SK-N-SH treated with all-trans-retinoic acid at 6 μM for 48 hours (cell line): ENCODE measurements around the gene MLST8.

Experiments
- ATAC-seq: fragments of 200-7000 bp; cut with Tn5 transposase; 3 replicates; pipeline ENCODE4 v1.9.1; 2020; ENCODE audit warnings: mild to moderate bottlenecking, moderate library complexity
- ARNTL ChIP-seq: fragments of 450-650 bp; formaldehyde crosslinking; IDR thresholded peaks from 2 replicates; pipeline ENCODE4 v1.5.0; 2020; ENCODE audit warnings: low read depth, mild to moderate bottlenecking, moderate library complexity, borderline replicate concordance
- BACH2 ChIP-seq: fragments of 250-450 bp; sonication (Bioruptor Pico); IDR thresholded peaks from 2 replicates; pipeline ENCODE4 v1.9.0; 2021; ENCODE audit warnings: mild to moderate bottlenecking, borderline replicate concordance
- ESRRG ChIP-seq: fragments of 250-450 bp; sonication (Bioruptor Pico); IDR thresholded peaks from 2 replicates; pipeline ENCODE4 v1.6.1; 2021; ENCODE audit warnings: mild to moderate bottlenecking
- GLIS3 ChIP-seq: fragments of 250-450 bp; sonication (Bioruptor Pico); IDR thresholded peaks from 2 replicates; pipeline ENCODE4 v1.5.0; 2020; ENCODE audit warnings: mild to moderate bottlenecking, moderate library complexity
- ISL1 ChIP-seq: fragments of 250-450 bp; sonication (Bioruptor Pico); IDR thresholded peaks from 2 replicates; pipeline ENCODE4 v2.1.2; 2022; ENCODE audit warnings: mild to moderate bottlenecking, moderate library complexity
- OSR1 ChIP-seq: fragments of 250-450 bp; sonication (Bioruptor Pico); IDR thresholded peaks from 2 replicates; pipeline ENCODE4 v1.8.0; 2022; ENCODE audit warnings: moderate library complexity, mild to moderate bottlenecking, inconsistent platforms
- PPARA ChIP-seq: fragments of 250-450 bp; sonication (Bioruptor Pico); IDR thresholded peaks from 2 replicates; pipeline ENCODE4 v1.5.0; 2020; ENCODE audit warnings: mild to moderate bottlenecking, borderline replicate concordance
- RARB ChIP-seq: fragments of 250-450 bp; sonication (Bioruptor Pico); IDR thresholded peaks from 2 replicates; pipeline ENCODE4 v1.8.0; 2021; ENCODE audit warnings: mild to moderate bottlenecking, moderate library complexity
- SNAI2 ChIP-seq: fragments of 250-450 bp; sonication (Bioruptor Pico); IDR thresholded peaks from 2 replicates; pipeline ENCODE4 v1.5.0; 2020; ENCODE audit warnings: mild to moderate bottlenecking, moderate library complexity
- TCF4 ChIP-seq: fragments of 250-450 bp; sonication (Bioruptor Pico); IDR thresholded peaks from 2 replicates; pipeline ENCODE4 v1.8.0; 2021; ENCODE audit warnings: mild to moderate bottlenecking, moderate library complexity, borderline replicate concordance
- TOX ChIP-seq: fragments of 250-450 bp; sonication (Bioruptor Pico); IDR thresholded peaks from 2 replicates; pipeline ENCODE4 v1.8.0; 2021; ENCODE audit warnings: mild to moderate bottlenecking, moderate library complexity, borderline replicate concordance
- ZC3H10 ChIP-seq: fragments of 250-450 bp; sonication (Bioruptor Pico); IDR thresholded peaks from 2 replicates; pipeline ENCODE4 v1.5.1; 2021; ENCODE audit warnings: mild to moderate bottlenecking, moderate library complexity
- ZFP3 ChIP-seq: fragments of 250-450 bp; sonication (Bioruptor Pico); IDR thresholded peaks from 2 replicates; pipeline ENCODE4 v1.5.0; 2020; ENCODE audit warnings: mild to moderate bottlenecking, moderate library complexity
- ZFP30 ChIP-seq: fragments of 450-650 bp; formaldehyde crosslinking; IDR thresholded peaks from 2 replicates; pipeline ENCODE4 v1.5.0; 2022; ENCODE audit warnings: mild to moderate bottlenecking, moderate library complexity
- ZNF565 ChIP-seq: fragments of 450-650 bp; formaldehyde crosslinking; conservative IDR thresholded peaks from 2 replicates; pipeline ENCODE4 v1.5.0; 2020; ENCODE audit warnings: low read depth, mild to moderate bottlenecking, moderate library complexity
- ZNF70 ChIP-seq: fragments of 450-650 bp; formaldehyde crosslinking; IDR thresholded peaks from 2 replicates; pipeline ENCODE4 v1.5.0; 2020; ENCODE audit warnings: mild to moderate bottlenecking, moderate library complexity
- ZNF8 ChIP-seq: fragments of 450-650 bp; formaldehyde crosslinking; IDR thresholded peaks from 2 replicates; pipeline ENCODE4 v1.5.0; 2020; ENCODE audit warnings: mild to moderate bottlenecking, moderate library complexity
- TF ChIP-seq, protein P1 (sequence below): fragments of 250-450 bp; sonication (Bioruptor Pico); IDR thresholded peaks from 2 replicates; pipeline ENCODE4 v1.8.0; 2021; ENCODE audit warnings: low read depth, mild to moderate bottlenecking, moderate library complexity, borderline replicate concordance
- TF ChIP-seq, protein P2 (sequence below): fragments of 250-450 bp; sonication (Bioruptor Pico); IDR thresholded peaks from 2 replicates; pipeline ENCODE4 v1.8.0; 2020; ENCODE audit warnings: mild to moderate bottlenecking, moderate library complexity, borderline replicate concordance
- TF ChIP-seq, protein P3 (sequence below): fragments of 250-450 bp; sonication (Bioruptor Pico); IDR thresholded peaks from 2 replicates; pipeline ENCODE4 v1.5.1; 2021; ENCODE audit warnings: mild to moderate bottlenecking, moderate library complexity
- TF ChIP-seq, protein P4 (sequence below): fragments of 250-450 bp; sonication (Bioruptor Pico); IDR thresholded peaks from 2 replicates; pipeline ENCODE4 v1.5.0; 2020; ENCODE audit warnings: mild to moderate bottlenecking, moderate library complexity

MLST8 gene

DNA sequence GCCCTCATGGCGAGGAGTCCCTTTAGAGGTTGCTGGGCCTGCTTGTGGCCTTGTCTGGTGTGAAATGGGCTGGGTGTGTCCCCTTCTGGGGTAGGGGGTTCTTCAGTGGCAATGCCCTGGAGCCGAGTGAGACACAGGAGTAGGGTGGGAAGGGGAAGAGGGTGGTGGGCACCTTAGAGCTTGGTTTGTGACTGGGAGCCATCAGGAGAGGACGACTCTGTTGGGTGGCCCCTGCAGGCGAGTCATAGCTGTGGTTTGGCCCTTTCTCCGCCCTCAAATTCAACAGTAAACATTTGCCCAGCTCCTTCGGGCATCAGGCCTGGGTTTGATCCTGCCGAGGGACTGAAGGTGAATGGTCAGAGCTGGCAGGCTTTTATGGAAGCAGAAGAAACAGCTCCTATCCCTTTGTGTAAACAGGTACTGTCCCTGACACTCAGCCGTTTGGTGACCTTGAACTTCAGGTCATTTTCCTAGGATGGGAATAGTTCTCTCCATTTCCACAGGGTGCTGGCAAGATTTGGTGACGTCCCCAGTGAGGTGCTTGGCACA is 21.1 kb downstream of the MLST8 start:
- ATAC-seq, result no peak
- TF ChIP-seq PPARA (CRISPR knock-in tag), result no peak
- TF ChIP-seq OSR1 (CRISPR knock-in tag), result no peak
- TF ChIP-seq GLIS3 (CRISPR knock-in tag), result no peak
- TF ChIP-seq TCF4 (CRISPR knock-in tag), result no peak
- TF ChIP-seq ARNTL, result no peak
- no peak for TF ChIP-seq ZNF8 (CRISPR knock-in tag)
- TF ChIP-seq, protein P1, sequence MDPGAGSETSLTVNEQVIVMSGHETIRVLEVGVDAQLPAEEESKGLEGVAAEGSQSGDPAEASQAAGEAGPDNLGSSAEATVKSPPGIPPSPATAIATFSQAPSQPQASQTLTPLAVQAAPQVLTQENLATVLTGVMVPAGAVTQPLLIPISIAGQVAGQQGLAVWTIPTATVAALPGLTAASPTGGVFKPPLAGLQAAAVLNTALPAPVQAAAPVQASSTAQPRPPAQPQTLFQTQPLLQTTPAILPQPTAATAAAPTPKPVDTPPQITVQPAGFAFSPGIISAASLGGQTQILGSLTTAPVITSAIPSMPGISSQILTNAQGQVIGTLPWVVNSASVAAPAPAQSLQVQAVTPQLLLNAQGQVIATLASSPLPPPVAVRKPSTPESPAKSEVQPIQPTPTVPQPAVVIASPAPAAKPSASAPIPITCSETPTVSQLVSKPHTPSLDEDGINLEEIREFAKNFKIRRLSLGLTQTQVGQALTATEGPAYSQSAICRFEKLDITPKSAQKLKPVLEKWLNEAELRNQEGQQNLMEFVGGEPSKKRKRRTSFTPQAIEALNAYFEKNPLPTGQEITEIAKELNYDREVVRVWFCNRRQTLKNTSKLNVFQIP (CRISPR knock-in tag), result no peak
- TF ChIP-seq BACH2 (CRISPR knock-in tag), result no peak
- TF ChIP-seq RARB (CRISPR knock-in tag), result no peak
- no peak for TF ChIP-seq ESRRG (CRISPR knock-in tag)
- TF ChIP-seq, protein P2, sequence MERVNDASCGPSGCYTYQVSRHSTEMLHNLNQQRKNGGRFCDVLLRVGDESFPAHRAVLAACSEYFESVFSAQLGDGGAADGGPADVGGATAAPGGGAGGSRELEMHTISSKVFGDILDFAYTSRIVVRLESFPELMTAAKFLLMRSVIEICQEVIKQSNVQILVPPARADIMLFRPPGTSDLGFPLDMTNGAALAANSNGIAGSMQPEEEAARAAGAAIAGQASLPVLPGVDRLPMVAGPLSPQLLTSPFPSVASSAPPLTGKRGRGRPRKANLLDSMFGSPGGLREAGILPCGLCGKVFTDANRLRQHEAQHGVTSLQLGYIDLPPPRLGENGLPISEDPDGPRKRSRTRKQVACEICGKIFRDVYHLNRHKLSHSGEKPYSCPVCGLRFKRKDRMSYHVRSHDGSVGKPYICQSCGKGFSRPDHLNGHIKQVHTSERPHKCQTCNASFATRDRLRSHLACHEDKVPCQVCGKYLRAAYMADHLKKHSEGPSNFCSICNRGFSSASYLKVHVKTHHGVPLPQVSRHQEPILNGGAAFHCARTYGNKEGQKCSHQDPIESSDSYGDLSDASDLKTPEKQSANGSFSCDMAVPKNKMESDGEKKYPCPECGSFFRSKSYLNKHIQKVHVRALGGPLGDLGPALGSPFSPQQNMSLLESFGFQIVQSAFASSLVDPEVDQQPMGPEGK (CRISPR knock-in tag), result no peak
- TF ChIP-seq ZFP30 (CRISPR knock-in tag), result no peak
- TF ChIP-seq, protein P3, sequence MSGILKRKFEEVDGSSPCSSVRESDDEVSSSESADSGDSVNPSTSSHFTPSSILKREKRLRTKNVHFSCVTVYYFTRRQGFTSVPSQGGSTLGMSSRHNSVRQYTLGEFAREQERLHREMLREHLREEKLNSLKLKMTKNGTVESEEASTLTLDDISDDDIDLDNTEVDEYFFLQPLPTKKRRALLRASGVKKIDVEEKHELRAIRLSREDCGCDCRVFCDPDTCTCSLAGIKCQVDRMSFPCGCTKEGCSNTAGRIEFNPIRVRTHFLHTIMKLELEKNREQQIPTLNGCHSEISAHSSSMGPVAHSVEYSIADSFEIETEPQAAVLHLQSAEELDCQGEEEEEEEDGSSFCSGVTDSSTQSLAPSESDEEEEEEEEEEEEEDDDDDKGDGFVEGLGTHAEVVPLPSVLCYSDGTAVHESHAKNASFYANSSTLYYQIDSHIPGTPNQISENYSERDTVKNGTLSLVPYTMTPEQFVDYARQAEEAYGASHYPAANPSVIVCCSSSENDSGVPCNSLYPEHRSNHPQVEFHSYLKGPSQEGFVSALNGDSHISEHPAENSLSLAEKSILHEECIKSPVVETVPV (CRISPR knock-in tag), result no peak
- TF ChIP-seq ZC3H10 (CRISPR knock-in tag), result no peak
- no peak for TF ChIP-seq ZNF565 (CRISPR knock-in tag)
- no peak for TF ChIP-seq ZFP3 (CRISPR knock-in tag)

DNA sequence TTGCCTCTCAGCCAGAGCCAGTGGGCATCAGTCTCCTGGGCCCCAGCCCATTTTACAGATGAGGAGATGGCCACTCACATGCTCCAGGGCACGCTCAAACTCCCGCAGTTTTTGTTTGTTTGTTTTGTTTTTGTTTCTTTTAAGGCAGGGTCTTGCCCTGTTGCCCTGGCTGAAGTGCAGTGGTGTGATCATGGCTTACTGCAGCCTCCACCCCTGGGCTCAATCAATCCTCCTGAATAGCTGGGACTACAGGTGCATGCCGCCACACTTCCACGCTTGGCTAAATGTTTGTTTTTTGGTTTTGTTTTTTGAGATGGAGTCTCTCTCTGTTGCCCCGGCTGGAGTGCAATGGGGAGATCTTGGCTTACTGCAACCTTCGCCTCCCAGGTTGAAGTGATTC is 21.7 kb downstream of the MLST8 start:
- TF ChIP-seq ZFP3 (CRISPR knock-in tag), result no peak
- TF ChIP-seq ZC3H10 (CRISPR knock-in tag), result no peak
- no peak for TF ChIP-seq ARNTL
- TF ChIP-seq TCF4 (CRISPR knock-in tag), result no peak
- TF ChIP-seq BACH2 (CRISPR knock-in tag), result no peak
- TF ChIP-seq TOX, result no peak
- TF ChIP-seq, protein P1 (CRISPR knock-in tag), result no peak
- TF ChIP-seq, protein P3 (CRISPR knock-in tag), result no peak
- no peak for TF ChIP-seq ZNF565 (CRISPR knock-in tag)
- TF ChIP-seq, protein P4, sequence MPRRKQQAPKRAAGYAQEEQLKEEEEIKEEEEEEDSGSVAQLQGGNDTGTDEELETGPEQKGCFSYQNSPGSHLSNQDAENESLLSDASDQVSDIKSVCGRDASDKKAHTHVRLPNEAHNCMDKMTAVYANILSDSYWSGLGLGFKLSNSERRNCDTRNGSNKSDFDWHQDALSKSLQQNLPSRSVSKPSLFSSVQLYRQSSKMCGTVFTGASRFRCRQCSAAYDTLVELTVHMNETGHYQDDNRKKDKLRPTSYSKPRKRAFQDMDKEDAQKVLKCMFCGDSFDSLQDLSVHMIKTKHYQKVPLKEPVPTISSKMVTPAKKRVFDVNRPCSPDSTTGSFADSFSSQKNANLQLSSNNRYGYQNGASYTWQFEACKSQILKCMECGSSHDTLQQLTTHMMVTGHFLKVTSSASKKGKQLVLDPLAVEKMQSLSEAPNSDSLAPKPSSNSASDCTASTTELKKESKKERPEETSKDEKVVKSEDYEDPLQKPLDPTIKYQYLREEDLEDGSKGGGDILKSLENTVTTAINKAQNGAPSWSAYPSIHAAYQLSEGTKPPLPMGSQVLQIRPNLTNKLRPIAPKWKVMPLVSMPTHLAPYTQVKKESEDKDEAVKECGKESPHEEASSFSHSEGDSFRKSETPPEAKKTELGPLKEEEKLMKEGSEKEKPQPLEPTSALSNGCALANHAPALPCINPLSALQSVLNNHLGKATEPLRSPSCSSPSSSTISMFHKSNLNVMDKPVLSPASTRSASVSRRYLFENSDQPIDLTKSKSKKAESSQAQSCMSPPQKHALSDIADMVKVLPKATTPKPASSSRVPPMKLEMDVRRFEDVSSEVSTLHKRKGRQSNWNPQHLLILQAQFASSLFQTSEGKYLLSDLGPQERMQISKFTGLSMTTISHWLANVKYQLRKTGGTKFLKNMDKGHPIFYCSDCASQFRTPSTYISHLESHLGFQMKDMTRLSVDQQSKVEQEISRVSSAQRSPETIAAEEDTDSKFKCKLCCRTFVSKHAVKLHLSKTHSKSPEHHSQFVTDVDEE (CRISPR knock-in tag), result no peak
- TF ChIP-seq OSR1 (CRISPR knock-in tag), result no peak
- no peak for TF ChIP-seq PPARA (CRISPR knock-in tag)
- TF ChIP-seq RARB (CRISPR knock-in tag), result no peak
- TF ChIP-seq ESRRG (CRISPR knock-in tag), result no peak
- TF ChIP-seq GLIS3 (CRISPR knock-in tag), result no peak
- TF ChIP-seq, protein P2 (CRISPR knock-in tag), result no peak
- TF ChIP-seq ISL1, result no peak
- no peak for TF ChIP-seq ZNF70
- no peak for TF ChIP-seq SNAI2 (CRISPR knock-in tag)

More for the DNA sequence above, 21.7 kb downstream of the MLST8 start:
- ATAC-seq, result no peak
